ENCODE data around the gene FAM83C.
A peak's percentile ranks its signal among the peaks of the same experiment; 100 is the strongest.

Gene FAM83C

DNA sequence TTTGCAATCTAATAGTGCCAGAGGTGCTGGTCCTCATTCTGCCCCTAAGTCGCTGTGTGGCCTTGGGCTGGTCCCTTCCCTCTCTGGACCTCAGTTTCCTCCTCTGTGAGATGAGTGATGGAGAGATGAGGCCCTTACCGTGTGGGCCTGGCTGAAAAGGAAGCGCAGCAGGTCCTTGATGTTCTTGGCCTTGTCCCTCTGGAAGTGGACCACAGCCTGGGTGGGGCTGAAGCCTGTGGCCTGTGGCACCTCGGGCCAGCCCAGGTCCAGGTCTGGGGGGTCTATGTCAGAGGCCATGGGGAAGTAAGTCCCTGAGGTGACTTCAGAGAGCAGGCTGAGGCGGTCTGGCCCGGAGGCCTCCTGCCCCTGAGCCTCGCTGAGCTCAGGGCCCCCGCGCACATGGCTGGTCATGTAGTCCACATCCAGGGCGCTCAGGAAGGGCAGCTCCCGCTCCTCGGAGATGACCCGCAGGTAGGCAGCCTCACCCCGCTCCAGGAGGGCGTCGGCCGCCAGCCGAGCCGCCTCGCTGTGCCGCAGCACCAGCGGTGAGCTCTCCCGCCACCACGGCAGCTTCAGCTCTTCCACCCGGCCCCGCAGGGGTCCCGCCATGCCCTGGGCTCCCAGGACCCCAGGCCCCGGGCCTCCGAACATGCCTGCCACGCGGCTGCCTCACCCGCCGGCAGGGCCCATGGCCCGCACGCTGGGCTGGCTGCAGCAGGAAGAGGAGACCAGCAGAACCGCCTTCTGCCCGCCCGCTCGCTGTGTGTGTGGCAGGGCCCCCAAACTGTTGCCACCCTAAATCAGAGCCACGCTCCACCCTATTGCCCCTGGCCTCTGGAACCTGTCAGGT lies at the start of gene FAM83C:
TSS of gene FAM83C (minus strand) at position 772 of the 850 bp plus-strand sequence. CDS start at position 651, 121 bp downstream.
- no peak for DNase-seq (ENCODE audit: low read depth, low spot score)

DNA sequence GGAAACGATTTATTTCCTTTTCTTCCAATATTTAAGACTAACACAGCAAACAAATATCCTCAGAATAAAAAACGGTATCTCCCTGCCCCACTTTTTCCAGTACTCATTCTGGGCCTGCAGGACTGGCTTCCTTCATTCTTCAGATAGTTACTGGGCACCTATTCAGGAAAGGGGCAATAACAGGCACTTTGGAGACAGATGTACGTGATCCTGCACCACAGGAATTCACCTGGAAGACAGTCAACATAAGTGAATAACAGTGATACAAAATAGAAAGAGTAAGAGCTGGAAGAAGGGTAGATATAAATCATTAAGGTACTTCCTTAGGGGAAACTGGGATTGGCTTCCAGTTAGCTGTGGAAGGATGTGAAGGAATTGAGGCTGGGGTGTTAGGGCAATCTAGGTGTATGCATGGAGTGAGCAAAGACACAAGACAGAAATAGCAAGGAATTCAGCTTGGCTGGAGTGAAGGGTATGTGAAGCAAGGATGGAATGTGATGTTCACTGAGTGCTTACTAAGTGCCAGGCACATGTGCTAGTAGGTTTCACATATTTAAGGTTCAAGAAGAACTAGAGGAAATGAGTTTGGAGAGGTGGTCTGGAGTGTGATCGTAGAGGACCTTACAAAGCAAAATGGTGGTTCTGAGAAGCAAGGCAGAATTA lies 49.3 kb upstream of the FAM83C start:
- DNase-seq (ENCODE audit: low read depth, low spot score), result no peak

DNA sequence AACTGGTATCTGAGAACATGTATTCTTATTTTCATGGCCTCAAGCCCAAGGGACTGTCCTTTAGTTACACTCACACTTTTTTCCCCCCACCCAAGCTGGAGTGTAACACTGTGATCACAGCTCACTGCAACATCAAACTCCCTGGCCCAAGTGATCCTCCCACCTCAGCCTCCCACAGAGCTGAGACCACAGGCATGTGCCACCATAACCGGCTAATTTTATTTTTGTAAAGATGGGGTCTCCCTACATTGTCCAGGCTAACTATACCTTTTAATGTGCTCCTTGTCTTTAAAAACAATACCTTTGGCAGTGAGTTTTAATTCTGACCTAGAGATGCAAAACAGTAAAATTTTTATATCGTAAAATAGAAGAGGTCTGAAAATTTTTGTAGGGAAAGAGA lies 48.2 kb upstream of the FAM83C start:
- DNase-seq (ENCODE audit: low read depth, low spot score), result no peak

DNA sequence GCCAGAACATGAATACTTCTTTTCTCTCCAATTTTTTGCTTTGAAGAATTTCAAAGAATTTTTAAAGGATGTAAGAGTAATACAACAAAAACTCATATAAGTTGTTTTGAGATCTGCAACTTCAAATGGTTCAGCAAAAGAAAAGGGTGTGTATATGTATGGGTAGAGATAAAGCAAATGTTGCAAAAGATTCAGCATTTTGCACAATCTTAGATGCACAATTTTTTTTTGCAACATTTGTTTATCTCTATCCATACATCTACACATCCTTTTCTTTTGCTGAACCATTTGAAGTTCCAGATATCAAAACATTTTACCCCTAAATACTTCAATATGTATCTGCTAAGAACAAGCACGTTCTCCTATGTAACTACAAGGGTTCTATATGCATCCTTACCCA lies 47.4 kb upstream of the FAM83C start:
- DNase-seq (ENCODE audit: low read depth, low spot score), result no peak

DNA sequence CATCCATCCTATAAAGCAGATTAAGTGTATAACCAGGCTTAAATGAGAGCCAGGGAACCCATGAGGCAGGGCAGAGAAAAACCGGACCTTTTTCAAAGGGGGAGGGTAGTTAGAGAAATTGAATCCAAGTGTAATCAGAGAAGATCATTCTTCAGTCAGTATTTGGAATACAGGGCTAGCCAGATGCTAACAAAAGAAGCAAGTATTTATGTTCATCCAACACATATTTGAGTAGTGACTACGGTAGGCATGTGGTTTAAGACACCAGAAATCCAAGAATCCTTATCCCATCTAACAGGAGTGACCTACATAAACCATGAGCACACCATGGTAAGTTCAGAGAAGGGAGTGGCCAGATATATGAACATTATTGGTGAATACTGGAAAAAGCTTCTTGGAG lies 46.8 kb upstream of the FAM83C start:
- DNase-seq (ENCODE audit: low read depth, low spot score), result peak; percentile 46

DNA sequence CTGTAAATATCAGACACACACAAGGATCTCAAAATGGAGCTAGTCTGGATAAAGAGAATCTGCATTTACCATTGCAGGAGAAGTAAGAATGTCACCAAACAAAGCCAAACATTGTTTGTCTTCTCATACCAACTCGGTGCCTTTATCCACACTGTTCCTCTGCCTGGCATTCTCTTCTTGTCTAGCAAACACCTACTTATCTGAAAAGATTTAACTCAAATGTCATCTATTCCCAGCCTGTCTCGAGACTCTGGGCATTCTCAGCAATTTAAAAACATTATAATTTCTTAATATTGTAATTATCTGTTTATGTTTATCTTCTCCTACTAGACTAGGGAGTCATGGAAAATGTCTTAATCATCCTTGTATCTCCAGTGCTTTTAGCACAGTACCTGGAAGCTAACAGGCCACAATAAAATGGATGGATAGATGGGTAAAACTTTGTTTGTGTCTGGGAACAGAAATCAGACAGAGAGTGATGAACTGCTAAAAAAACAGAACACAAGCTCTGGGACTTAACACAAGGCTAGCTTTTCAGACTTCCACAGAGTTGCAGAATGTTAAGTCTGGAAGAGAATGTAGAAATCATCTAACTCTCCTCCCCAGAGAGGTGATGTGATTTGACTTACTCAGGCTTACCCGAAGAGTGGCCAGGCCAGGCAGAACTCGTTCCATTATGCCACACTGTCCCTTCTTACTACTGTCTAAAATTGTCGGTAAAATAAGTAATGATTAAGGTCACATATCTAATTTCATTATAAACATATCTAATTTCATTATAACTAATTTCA lies 42.3 kb upstream of the FAM83C start:
- no peak for DNase-seq (ENCODE audit: low read depth, low spot score)

DNA sequence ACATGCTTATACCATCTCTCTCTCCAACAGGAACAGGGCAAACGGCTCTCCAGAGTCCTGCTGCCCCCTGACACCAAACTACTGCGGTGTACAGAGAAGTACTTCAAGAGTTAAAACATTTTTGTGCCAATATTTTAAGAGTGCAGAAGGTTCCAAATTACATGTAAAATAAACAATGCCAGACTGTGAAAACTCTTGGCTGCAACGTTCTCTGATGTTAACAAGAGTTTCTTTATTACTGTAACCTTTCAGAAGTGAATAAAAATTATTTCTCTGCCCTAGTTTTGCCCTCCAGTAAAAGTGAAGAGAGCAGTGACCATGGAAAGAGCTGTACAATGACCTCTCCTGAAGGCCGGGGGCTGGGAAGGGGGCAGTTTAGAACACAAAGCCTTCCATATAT lies 41.4 kb upstream of the FAM83C start:
- DNase-seq (ENCODE audit: low read depth, low spot score), result no peak

DNA sequence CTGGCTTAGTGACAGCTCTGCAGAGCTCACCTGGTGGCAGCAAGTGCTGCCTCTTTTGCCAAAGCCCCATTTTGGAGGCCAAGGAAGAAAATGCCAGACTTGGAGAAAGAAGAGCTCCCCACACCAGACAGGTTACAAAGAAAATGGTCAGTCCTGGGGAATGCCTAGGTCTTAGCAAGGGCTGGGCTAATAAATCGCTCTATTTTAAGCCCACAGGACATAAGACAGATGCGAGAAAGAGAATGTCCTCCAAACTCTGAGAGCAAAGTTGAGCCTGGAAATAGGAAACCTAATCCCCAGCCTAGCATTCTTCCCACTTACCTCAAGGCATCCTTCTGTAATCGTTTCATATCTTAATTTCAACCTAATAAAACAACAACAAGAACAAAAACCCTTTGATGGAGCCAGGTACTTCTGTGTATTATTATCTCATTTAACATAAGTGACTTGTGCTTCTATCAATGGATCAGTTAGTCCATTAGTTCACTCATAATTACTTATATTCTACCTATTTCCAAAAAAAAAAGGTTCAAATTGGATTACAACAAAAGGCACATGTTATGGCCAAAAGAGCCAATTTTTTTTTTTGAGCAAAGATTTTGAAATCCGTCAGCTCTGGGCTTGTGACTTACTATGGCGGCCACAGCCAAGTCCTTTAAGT lies 40.4 kb upstream of the FAM83C start:
- no peak for DNase-seq (ENCODE audit: low read depth, low spot score)

DNA sequence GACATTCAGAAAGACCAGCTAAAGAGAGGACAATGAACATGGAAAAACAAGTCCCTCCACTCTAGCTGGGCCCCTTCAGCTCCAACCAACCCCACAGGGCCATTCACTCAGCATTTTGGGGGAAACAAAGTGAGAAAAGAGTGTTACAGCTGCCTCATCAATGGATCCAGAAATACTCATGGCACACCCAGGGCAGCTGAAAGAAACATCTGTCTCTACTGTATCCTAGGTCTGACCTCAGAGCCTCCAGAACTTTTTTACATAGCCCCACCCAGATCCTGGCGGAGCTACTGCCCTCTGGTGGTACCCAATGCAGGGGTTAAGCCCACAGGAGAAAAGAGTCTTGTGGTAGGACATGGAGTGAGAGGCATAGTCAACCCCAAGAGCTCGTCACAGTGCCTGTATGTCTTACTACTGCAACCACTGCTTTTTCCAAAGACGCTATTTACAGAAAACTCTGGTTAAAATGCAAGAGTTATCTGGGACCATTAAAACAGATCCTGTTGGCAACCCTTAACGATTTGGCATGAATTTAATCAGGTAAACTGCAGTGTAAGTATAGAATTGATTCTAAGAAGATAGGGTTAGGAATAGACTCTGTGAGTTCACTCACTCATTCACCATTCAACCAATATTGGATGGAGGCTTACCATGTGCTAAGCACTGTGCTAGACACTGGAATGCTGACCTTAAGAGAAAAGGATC lies 37.4 kb upstream of the FAM83C start:
- no peak for DNase-seq (ENCODE audit: low read depth, low spot score)

DNA sequence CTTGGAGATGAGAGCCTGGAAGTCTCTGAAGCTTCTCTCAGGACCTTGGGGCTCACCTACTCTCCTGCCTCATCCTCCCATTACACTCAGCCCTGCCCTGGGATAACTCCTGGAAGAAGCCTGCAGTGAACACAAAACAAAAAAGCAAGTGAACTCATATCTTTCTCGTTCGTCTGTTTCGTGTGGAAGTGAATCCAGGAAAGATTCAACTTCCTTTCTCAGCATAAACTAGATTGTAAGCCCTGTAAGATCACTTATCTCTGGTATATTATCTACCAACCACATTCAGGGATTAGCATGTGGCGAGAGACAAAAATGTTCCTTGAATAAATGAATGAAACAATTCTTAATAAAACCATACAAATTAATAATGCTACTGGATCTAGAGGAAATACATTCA lies 36.5 kb upstream of the FAM83C start:
- no peak for DNase-seq (ENCODE audit: low read depth, low spot score)

DNA sequence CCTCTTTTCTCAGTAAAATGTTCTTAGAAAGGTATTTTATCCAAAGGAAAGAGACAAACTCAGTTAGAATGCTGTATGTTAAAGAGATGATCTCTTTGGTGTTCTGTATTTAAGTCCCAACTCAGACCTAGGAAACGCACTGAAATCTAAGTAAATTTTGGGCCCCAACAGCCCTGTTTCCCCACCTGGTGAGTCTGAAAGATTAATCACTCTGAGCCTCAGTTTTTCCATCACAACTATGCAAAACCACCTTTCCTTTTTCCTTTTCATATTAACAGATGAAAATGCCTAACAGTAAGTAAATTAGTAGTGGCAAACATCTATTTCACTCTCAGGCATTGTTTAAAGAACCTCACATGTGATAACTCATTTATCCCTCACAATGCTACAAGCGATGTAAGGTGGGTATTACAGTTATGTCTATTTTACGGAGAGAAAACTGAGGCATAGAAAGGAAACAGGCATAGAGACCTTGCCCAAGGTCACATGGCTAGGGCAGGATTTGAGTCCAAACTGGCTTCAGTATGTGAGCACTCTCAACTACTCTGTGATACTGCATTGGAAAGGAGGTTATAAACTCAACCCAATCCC lies 36.0 kb upstream of the FAM83C start:
- DNase-seq (ENCODE audit: low read depth, low spot score), result no peak

DNA sequence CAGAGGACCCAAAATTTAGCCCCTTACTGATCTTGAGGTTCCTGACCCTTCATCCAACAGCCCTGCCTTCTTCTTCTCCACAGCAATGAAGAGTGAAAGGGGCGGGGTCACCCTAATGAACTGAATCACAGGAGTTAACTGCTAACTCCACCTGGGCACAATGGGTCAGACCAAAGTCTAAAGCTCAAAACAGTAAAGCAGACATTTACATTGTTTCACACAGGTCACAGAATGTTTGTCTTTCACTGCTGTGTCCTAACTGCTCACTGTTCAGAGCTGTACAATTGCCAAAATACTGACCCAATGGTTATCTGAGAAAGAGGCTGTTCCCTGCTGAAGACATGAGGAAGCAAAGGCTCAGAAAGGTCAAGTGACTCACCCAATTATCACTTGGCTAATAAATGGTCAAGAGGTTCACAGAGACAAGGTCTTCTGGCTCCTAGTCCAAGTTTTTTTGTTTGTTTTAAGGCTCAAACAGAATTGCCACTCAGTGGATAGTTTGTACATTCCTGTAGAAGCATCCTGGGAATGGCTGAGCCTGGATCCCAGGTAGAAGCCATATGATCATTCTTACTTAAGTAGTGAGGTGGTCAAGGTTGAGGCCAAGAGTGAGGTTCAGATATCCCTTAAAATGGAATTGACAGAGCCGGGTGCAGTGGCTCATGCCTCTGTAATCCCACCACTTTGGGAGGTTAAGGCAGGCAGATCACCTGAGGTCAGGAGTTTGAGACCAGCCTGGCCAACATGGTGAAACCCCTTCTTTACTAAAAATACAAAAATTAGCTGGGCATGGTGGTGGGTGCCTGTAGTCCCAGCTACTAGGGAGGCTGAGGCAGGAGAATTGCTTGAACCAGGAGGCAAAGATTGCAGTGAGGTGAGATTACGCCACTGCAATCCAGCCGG lies 35.1 kb upstream of the FAM83C start:
- DNase-seq (ENCODE audit: low read depth, low spot score), result no peak

DNA sequence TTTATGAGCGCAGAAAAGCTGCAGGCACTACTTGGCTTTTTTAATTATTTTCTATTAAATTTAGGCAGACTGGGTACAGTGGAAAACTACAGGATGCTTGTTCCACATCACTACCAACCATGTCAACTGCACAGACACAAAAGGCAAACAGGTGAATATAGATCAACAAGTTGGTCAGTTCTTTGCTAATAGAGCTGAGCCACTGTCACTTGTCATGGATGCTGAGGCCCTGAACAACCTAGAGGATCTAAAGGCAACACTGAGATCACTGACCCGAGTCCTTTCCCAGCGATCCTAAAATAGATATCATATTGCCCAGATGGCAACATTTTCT lies 34.5 kb upstream of the FAM83C start:
- DNase-seq (ENCODE audit: low read depth, low spot score), result no peak

DNA sequence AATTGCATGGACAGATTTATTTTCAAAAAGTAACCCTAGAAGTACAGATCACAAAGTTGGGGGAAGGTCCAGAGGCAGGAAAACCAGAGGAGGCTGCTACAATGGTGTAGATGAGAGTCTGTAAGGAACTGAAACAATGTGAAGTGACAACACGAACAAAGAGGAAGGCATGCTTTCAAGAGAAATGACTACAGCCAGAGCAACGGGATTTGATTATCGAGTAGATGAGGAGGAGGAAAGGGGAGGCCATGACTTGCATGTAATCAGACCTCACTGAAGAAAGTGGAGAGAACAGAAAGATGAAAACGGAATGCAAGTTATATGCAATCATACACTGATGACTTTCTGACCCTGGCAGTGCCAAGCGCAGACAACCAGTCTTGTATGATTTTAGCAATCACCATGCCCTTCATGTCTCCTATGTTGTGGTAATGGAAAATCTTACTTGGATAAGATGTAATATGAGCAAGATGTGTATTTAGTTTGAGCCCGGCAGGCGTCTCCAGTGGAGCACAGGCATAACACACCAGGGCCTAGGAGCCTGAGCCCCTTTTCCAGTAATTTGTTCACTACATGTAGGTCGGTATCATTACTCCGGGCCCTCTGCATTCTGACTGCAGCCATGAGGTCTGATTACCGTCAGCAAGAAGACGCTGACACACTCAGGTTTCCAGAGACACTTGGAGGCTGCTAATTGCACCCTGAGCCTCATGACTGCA lies 34.0 kb upstream of the FAM83C start:
- DNase-seq (ENCODE audit: low read depth, low spot score), result no peak

DNA sequence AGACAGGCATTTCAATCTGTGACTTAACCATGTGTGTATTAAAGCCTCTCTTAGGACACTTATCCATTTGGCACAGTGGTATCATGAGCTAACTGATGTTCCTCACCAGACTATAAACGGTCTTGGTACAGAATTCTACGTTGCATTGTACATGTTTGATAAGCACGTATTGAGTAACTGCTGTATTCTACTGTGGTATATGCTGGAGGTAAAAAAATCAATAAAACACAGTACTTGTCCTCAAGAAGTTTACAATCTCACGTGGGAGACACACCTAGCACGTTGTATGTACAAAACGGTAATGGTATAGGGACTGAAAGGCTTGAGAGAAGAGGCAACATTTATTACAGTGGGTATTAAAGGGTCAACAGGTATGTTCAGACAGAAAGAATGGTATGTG lies 33.2 kb upstream of the FAM83C start:
- no peak for DNase-seq (ENCODE audit: low read depth, low spot score)

DNA sequence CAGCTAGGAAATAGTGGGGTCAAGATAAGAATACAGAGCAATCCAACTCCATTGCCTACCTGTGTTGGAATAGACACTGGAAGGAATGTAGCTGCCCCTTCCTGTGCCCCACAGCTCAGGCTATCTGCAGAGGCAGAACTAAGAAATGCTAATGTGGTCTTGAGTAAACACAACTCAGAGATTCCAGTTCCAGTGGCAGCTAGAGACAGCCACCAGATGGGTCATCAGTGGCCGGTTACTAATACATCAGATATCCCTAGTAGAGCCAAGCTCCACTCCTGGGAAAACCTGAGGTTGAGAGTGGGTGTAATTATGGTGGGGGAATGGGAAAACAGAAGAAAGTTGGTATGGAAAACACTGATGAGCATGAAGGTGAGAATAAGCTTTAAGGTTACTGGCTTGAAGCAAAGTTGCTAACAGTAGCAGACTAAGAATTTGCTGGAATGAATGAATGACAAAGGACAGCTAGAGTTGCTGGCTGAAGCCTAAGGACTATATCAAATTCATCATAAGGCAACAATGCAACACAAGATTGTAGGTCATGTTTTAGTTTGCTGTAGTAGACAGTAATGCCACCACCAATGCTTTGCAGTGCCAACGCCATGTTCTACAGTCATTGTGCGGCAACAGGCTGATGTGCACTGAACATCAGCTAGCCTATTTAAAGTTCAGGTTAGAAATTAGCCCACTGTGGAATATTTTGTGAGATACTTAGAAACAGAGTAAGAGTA lies 28.3 kb upstream of the FAM83C start:
- DNase-seq (ENCODE audit: low read depth, low spot score), result no peak

DNA sequence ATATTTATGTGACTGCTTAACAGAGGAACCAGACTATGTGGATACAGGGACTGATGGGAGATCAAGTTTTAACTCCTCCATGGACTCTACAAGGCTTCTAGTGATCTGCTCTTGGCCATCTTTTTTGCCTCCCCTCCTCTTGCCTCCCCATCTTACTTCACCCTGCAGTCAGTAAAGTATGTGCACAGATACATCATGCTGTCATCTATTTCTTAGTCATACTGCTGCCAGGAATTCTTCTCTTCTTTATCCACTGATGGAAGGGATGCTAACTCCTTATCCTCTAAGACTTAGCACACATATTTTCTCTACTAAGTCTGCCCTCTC lies 27.6 kb upstream of the FAM83C start:
- no peak for DNase-seq (ENCODE audit: low read depth, low spot score)

DNA sequence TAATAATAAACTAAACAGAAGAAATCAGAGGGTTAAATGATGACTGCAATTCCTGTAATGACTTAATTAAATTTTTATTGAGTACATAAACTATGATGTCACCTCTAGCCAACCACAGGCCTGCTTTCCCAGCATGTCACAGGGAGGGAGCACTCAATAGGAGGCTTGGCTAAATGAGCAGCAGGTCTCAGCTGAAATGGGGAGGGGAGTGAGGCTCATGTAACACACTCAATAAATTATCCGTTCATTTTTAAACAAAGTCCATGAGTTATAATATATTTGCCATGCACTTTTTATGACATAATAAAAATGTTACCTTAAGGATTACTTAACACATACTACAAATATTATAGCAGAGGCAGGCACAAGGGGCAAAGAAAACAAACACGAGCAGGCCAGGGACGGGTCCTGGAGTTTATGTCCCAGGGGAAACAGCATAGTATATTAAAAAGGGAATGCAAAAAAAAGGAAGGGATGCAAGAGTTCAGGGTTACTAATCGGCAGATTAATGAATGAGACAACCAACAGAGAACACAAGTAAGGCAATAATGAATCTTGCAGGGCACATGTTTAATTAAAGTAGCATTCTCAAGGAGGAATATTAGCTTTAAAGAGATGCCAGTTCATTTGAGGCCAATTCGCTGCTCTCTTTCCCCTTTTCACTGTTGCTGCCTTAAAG lies 27.1 kb upstream of the FAM83C start:
- no peak for DNase-seq (ENCODE audit: low read depth, low spot score)
